AG04450 (cell line): ENCODE measurements around the gene ALKBH5. TPM values are rescaled to one million over a fixed set of nuclear protein-coding genes. Genes with fewer than 3 reads are reported as not detected.

ENCODE experiments used
- CTCF ChIA-PET: fragments of 300-600, 350-600 bp; formaldehyde crosslinking; extraction: SDS; loops from one replicate; lab custom pipeline; 2022; ENCODE audit warnings: antibody characterized with exemption, inconsistent platforms; lab: Charles Lee
- POLR2A ChIA-PET: fragments of 350-600 bp; formaldehyde crosslinking; extraction: SDS; loops from one replicate; lab custom pipeline; 2021; ENCODE audit warnings: antibody characterized with exemption, inconsistent platforms; lab: Yijun Ruan, JAX
- DNase-seq: peaks from one replicate; pipeline ENCODE4 v3.0.0-alpha.2; 2011; ENCODE audit warnings: low read depth, low spot score
- H3K27ac ChIP-seq: one replicate; pipeline ENCODE4 v1.5.1; 2012; ENCODE audit warnings: low read depth, low read length, control low read depth
- H3K27me3 ChIP-seq: one replicate; pipeline ENCODE4 v1.6.0; 2012; ENCODE audit warnings: low read length; ENCODE audit not compliant: control insufficient read depth, insufficient read depth
- H3K4me3 ChIP-seq: 2 replicates; pipeline ENCODE4 v1.5.1; 2011; ENCODE audit warnings: mild to moderate bottlenecking, low read depth, low read length, control low read depth
- H3K9me3 ChIP-seq: 2 replicates; pipeline ENCODE4 v1.5.1; 2012; ENCODE audit warnings: low read length; ENCODE audit not compliant: control insufficient read depth, insufficient read depth
- CTCF ChIP-seq: IDR thresholded peaks from 2 replicates; pipeline ENCODE4 v1.5.1; 2011; ENCODE audit warnings: low read depth, low read length, control low read depth, inconsistent platforms
- polyA plus RNA-seq: library from polyadenylated mRNA; depleted of rRNA; stranded (reverse); fragments of >200 nt; gene quantifications from 2 replicates; pipeline ENCODE4 v1.2.3, GENCODE V29; 2011

Gene ALKBH5
- polyA plus RNA-seq, 1 experiment: 59.9 TPM

- H3K27ac ChIP-seq: no peak overlapping the region
- H3K9me3 ChIP-seq: peaks cover 1% of the 10 kb centered on the region
- TF ChIP-seq CTCF: peak; percentile 5; the same call in 1 of the 2 replicates
- ChIA-PET POLR2A (no interaction called here), CTCF (no interaction called here)
- peaks cover 2% of the 10 kb centered on the region for H3K27me3 ChIP-seq
- no peak for DNase-seq
- no peak overlapping the region for H3K4me3 ChIP-seq
Observed at GRCh38 chr17:18172531-18173278, 10.9 kb upstream of the ALKBH5 start.

GRCh38 chr17:18173740-18174139 lies 9.9 kb upstream of the ALKBH5 start:
- no peak for TF ChIP-seq CTCF
- Histone ChIP-seq H3K27ac (no peak overlapping the region), H3K27me3 (peaks cover 2% of the 10 kb centered on the region), H3K4me3 (no peak overlapping the region), H3K9me3 (no peaks in the 10 kb centered on the region; the same call in 1 of the 2 replicates)
- POLR2A ChIA-PET: no interaction called here
- CTCF ChIA-PET: no interaction called here
- no peak for DNase-seq

DNA sequence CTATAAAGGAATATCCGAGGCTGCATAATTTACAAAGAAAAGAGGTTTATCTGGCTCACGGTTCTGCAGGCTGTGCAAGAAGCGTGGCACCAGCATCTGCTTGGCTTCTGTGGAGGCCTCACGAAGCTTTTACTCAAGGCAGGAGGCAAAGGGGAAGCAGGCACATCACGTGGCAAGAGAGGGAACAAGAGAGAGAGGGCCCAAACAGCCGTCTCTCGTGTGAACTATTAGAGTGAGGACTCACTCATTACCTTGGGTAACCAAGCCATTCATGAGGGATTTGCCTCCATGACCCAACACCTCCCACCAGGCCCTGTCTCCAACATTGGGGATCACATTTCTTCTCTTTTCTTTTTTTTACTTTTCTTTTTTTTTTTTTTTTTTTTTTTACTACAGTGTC lies 7.5 kb upstream of the ALKBH5 start:
- H3K4me3 ChIP-seq: no peak overlapping the region
- no peaks in the 10 kb centered on the region; the same call in 1 of the 2 replicates for H3K9me3 ChIP-seq
- POLR2A ChIA-PET: no interaction called here
- CTCF ChIA-PET: no interaction called here
- peaks cover 2% of the 10 kb centered on the region for H3K27me3 ChIP-seq
- TF ChIP-seq CTCF: no peak
- no peak overlapping the region for H3K27ac ChIP-seq
- no peak for DNase-seq

- no peak overlapping the region for H3K27ac ChIP-seq
- ChIA-PET CTCF (no interaction called here), POLR2A (no interaction called here)
- no peaks in the 10 kb centered on the region; the same call in 1 of the 2 replicates for H3K9me3 ChIP-seq
- H3K4me3 ChIP-seq: no peak overlapping the region
- peaks cover 2% of the 10 kb centered on the region for H3K27me3 ChIP-seq
- no peak for TF ChIP-seq CTCF
- DNase-seq: no peak
Observed at GRCh38 chr17:18177133-18177532, 6.5 kb upstream of the ALKBH5 start.

DNA sequence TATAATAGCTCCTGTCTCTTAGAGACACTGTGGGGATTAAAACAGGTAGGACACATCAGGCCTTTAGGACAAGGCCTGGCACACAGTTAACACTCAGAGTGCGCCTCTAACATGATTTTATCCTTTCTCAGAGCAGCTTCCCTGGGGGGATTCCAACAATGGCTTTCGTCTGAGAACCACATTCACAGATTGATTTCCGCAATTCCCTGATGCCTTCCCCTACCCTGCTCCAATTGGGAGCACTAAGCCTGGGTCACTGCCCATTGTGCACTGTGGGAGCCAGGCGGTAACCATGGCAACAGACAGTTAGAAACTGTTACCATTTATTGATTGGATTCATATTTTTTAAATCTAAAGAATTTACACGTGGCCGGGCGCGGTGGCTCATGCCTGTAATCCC lies 5.9 kb upstream of the ALKBH5 start:
- no peak for DNase-seq
- Histone ChIP-seq H3K4me3 (no peak overlapping the region), H3K9me3 (no peaks in the 10 kb centered on the region; the same call in 1 of the 2 replicates), H3K27ac (no peak overlapping the region), H3K27me3 (peaks cover 2% of the 10 kb centered on the region)
- ChIA-PET POLR2A (no interaction called here), CTCF (no interaction called here)
- TF ChIP-seq CTCF: no peak
